ENCODE measurements around the gene CYYR1.

Gene CYYR1

DNA sequence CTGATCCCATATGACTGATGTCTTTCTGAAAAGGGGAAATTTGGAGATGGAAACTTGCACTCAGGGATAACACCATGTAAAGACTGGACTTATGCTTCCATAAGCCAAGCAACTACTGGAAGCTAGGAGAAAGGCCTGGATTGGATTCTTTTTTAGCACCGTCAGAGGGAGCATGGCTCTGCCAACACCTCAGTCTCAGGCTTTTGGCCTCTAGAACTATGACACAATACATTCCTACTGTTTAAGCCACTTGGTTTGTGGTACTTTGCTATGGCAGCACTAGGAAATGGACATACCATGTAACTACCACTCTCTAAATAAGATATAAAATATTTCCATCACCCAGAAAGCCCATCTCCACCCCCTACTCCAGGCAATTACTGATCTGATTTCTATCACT lies 139.7 kb downstream of the CYYR1 start:
- no peak for DNase-seq (ENCODE audit: low spot score)

- DNase-seq (ENCODE audit: low spot score), result no peak
These were observed 140.7 kb downstream of the CYYR1 start for GRCh38 chr21:26432410-26432809.

DNA sequence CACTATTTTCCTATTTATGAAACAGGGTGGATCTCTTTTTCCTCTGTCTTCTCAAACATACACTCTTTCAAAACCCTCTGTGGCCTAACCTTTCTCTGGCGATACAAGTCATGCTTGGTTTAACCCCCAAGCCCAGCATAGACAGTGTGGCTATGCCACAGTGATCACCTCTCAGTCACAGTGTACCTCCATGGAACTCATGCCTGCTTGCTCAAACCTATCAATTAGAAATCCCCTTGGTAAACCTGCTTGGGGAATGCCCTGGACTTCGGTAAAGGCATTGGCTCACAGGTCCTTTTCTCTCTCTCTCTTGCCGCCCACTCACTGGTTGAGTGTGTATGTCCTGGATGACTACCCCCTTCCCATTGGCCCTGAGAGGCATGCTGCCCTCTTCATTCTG lies 147.5 kb downstream of the CYYR1 start:
- DNase-seq (ENCODE audit: low spot score), result no peak

DNA sequence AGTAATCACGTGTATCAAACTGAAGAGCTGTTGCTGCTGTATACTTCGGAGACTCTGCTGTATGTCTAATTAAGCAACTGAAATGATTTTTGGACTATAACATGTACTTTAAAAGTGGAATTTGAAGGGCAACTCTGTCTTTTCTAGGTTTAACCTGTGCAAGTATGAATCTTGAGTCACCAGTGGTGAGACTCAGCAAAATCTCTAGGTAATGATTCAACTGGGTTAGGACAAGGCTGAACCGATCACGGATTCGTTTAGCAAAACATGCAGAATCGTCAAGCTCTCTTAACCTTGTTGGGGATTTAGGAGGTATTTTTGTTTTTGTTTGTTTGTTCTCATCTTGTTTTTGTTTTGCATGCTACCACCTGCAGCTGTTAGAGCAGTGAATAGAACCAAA lies 149.6 kb downstream of the CYYR1 start:
- DNase-seq (ENCODE audit: low spot score), result no peak

DNA sequence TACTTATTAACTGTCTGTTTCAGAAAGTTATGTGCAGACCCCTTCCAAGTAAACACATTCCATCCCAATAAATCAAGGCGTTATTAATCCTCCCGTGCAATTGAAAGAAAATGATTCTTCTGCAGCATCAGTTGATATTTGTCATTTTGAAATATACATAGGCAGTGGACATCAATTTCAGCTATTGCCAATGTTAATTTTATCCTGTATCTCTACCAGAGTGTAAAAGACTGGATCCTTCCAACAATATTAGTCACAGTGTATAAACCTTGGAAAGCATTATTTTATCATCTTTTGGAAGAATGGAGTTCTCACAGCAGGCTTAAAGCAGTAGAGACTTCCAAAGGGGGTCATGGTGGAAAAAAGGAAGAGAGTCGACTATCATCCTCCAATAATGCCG lies 150.4 kb downstream of the CYYR1 start:
- no peak for DNase-seq (ENCODE audit: low spot score)

GRCh38 chr21:26422138-26422537 lies 150.9 kb downstream of the CYYR1 start:
- no peak for DNase-seq (ENCODE audit: low spot score)

DNA sequence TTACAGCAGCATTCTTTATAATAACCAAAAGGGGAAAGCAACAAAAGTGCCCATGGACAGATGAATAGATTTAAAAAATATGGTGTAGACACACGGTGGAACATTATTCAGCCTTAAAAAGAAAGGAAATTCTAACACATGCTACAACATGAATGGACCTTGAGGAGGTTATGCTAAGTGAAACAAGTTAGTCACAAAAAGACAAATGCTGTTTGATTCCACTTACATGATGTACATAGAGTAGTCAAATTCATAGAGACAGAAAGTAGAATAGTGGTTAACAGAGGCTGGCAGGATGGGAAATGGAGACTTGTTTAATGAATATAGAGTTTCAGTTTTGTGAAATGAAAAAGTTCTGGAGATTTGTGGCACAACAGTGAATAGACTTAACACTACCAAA lies 151.4 kb downstream of the CYYR1 start:
- DNase-seq (ENCODE audit: low spot score), result no peak
